Chondrocyte (in vitro differentiated cells): ENCODE measurements around the gene GRIK1. TPM values are rescaled to one million over a fixed set of nuclear protein-coding genes. Genes with fewer than 3 reads are reported as not detected.

Experiments
- DNase-seq: peaks from one replicate; pipeline ENCODE4 v3.0.0; 2021; ENCODE audit warnings: mixed read lengths, low spot score
- H3K27ac Mint-ChIP-seq: one replicate; pipeline ENCODE4 v1.8.0; 2021; ENCODE audit warnings: mild to moderate bottlenecking, moderate library complexity, mixed read lengths; ENCODE audit not compliant: unreplicated experiment
- H3K27me3 Mint-ChIP-seq: 2 replicates; pipeline ENCODE4 v1.8.0; 2021; ENCODE audit warnings: low read depth, mixed read lengths
- H3K36me3 Mint-ChIP-seq: 2 replicates; pipeline ENCODE4 v1.8.0; 2021; ENCODE audit warnings: low read depth, mixed read lengths
- H3K4me1 Mint-ChIP-seq: 2 replicates; pipeline ENCODE4 v1.8.0; 2021; ENCODE audit warnings: low read depth, mild to moderate bottlenecking, mixed read lengths
- H3K4me3 Mint-ChIP-seq: one replicate; pipeline ENCODE4 v1.8.0; 2021; ENCODE audit warnings: mild to moderate bottlenecking, moderate library complexity, mixed read lengths; ENCODE audit not compliant: unreplicated experiment
- H3K9me3 Mint-ChIP-seq: 2 replicates; pipeline ENCODE4 v1.8.0; 2021; ENCODE audit warnings: low read depth, mixed read lengths
- total RNA-seq: library from RNA; stranded (reverse); gene quantifications from 3 replicates; pipeline ENCODE4 v1.2.1, GENCODE V29; 2021
- TF ChIP-seq, protein P1 (sequence below): fragments of 200-600 bp; sonication (generic); IDR thresholded peaks from 2 replicates; pipeline ENCODE4 v1.5.0; 2021; ENCODE audit warnings: antibody characterized with exemption, mild to moderate bottlenecking, moderate library complexity

The GRIK1 gene
- total RNA-seq, 1 donor from 2014 or later = 1.2 TPM

DNA sequence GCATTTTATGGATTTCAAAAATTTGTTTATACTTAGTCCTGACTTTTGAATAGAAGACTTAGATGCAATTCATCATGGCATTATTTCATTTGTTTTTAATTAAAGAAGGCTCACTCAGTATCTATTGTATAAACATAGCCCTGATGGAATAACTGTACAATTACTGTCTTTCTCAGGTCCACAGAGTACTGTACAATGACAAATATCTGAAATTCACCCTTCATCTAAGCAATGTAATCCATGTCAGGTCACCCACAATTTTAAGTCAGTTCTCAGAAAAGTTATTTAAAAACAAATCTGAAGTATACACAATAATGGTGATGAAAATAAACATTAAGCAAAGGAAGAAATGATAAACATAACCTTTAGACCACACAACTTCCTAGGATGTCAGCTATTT is 311.9 kb downstream of the GRIK1 start:
- H3K36me3 Mint-ChIP-seq = no peaks in the 10 kb centered on the region
- H3K9me3 Mint-ChIP-seq = no peaks in the 10 kb centered on the region
- no peak for DNase-seq
- TF ChIP-seq, protein P1, sequence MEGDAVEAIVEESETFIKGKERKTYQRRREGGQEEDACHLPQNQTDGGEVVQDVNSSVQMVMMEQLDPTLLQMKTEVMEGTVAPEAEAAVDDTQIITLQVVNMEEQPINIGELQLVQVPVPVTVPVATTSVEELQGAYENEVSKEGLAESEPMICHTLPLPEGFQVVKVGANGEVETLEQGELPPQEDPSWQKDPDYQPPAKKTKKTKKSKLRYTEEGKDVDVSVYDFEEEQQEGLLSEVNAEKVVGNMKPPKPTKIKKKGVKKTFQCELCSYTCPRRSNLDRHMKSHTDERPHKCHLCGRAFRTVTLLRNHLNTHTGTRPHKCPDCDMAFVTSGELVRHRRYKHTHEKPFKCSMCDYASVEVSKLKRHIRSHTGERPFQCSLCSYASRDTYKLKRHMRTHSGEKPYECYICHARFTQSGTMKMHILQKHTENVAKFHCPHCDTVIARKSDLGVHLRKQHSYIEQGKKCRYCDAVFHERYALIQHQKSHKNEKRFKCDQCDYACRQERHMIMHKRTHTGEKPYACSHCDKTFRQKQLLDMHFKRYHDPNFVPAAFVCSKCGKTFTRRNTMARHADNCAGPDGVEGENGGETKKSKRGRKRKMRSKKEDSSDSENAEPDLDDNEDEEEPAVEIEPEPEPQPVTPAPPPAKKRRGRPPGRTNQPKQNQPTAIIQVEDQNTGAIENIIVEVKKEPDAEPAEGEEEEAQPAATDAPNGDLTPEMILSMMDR = no peak
- peaks cover 23% of the 10 kb centered on the region for H3K4me1 Mint-ChIP-seq
- no peak overlapping the region for H3K4me3 Mint-ChIP-seq
- no peaks in the 10 kb centered on the region for H3K27me3 Mint-ChIP-seq
- H3K27ac Mint-ChIP-seq = no peak overlapping the region

DNA sequence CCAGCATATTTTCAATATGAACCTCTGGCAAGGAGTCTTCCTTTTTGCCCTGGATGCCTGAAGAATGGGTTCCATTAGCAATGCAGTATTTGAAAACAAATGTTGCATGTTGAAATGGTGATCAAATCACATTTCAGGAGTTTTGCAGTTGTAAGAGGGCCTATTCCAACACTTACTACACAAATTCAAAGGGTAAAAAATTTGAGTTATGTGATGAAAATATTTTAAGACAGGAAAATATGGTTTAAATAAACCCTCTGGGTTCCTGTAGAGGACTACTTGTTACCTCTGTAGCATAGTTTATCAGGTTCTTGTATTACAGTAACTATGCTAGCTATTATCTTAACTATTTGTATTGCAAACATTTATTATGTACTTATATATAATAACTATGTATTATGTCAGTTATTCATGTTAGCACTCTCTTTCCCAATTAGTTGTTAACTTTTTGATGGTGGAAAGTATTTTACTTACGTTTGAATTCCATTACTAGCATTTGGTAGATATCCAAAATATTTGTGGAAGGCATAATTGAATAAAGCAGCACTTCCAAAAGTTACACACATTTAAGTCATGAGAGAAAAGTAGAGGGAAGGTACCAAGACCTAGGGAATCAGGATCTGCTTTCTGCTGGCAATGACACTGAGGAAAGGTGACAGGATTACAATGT is 312.9 kb downstream of the GRIK1 start:
- Mint-ChIP-seq H3K4me1 (peaks cover 23% of the 10 kb centered on the region), H3K4me3 (no peak overlapping the region), H3K9me3 (no peaks in the 10 kb centered on the region), H3K36me3 (no peaks in the 10 kb centered on the region), H3K27ac (peak overlapping the region; percentile 42), H3K27me3 (no peaks in the 10 kb centered on the region)
- DNase-seq = no peak
- TF ChIP-seq, protein P1 = no peak

DNA sequence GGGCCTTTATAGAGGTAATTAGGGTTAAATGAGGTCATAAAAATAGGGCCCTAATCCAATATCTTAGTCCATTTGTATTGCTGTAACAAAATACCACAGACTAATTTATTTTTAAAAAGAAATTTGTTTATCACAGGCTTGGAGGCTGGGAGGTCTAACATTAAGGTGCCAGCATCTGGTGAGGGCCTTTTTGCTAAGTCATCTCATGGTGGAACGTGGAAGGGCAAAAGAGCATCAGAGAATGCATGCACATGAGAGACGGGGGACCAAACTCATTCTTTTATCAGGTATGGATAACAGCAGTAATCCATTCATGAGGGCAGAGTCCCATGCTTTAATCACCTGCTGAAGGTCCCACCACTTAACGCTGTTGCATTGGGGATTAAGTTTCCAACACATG is 313.8 kb downstream of the GRIK1 start:
- H3K27me3 Mint-ChIP-seq = no peaks in the 10 kb centered on the region
- H3K9me3 Mint-ChIP-seq = no peaks in the 10 kb centered on the region
- peaks cover 23% of the 10 kb centered on the region for H3K4me1 Mint-ChIP-seq
- no peak overlapping the region for H3K27ac Mint-ChIP-seq
- TF ChIP-seq, protein P1 = no peak
- DNase-seq = no peak
- no peak overlapping the region for H3K4me3 Mint-ChIP-seq
- H3K36me3 Mint-ChIP-seq = no peaks in the 10 kb centered on the region

GRCh38 chr21:29624776-29625175 is 315.0 kb downstream of the GRIK1 start:
- no peak overlapping the region for H3K4me3 Mint-ChIP-seq
- TF ChIP-seq, protein P1 = no peak
- no peak for DNase-seq
- H3K36me3 Mint-ChIP-seq = no peaks in the 10 kb centered on the region
- no peaks in the 10 kb centered on the region for H3K9me3 Mint-ChIP-seq
- H3K27ac Mint-ChIP-seq = no peak overlapping the region
- H3K4me1 Mint-ChIP-seq = peaks cover 23% of the 10 kb centered on the region
- no peaks in the 10 kb centered on the region for H3K27me3 Mint-ChIP-seq

DNA sequence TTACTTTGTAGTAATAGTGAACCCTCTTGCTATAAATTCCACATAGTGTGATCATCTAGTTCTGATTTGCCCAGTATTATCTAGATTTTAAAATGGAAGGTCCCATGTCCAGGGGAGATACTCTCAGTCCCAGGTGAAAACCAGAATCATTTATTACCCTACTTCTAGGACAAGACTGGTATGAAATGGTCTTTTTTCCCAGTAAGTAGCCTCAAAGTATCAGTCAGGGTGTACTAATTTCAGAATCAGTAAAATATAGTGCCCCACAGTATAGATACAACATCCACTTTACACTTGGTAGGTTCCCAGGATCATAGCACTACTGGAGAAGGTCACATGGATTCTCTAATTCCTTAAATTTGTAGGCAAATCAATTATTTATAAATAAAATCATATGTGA is 318.3 kb downstream of the GRIK1 start:
- Mint-ChIP-seq H3K9me3 (peaks cover 4% of the 10 kb centered on the region), H3K4me1 (peaks cover 5% of the 10 kb centered on the region), H3K4me3 (no peak overlapping the region), H3K36me3 (no peaks in the 10 kb centered on the region), H3K27ac (no peak overlapping the region), H3K27me3 (no peaks in the 10 kb centered on the region)
- DNase-seq = no peak
- TF ChIP-seq, protein P1 = no peak
